HEK293 (cell line): ENCODE measurements around the gene ZNF324.

Experiments
- PRDM10 ChIP-seq: fragments of 450-650 bp; formaldehyde crosslinking; IDR thresholded peaks from 2 replicates; pipeline ENCODE4 v1.5.1; 2016; ENCODE audit warnings: missing biosample characterization, missing genetic modification characterization
- SCRT1 ChIP-seq: fragments of 450-650 bp; formaldehyde crosslinking; IDR thresholded peaks from 2 replicates; pipeline ENCODE4 v1.5.1; 2016; ENCODE audit warnings: missing biosample characterization, missing genetic modification characterization, borderline replicate concordance
- WT1 ChIP-seq: fragments of 450-650 bp; formaldehyde crosslinking; IDR thresholded peaks from 2 replicates; pipeline ENCODE4 v1.5.1; 2016; ENCODE audit warnings: missing biosample characterization, missing genetic modification characterization
- ZBTB20 ChIP-seq: fragments of 450-650 bp; formaldehyde crosslinking; IDR thresholded peaks from 2 replicates; pipeline ENCODE4 v1.5.1; 2016; ENCODE audit warnings: missing biosample characterization, missing genetic modification characterization
- ZFP3 ChIP-seq: fragments of 450-650 bp; formaldehyde crosslinking; IDR thresholded peaks from 2 replicates; pipeline ENCODE4 v1.5.1; 2016; ENCODE audit warnings: low read depth, missing biosample characterization, missing genetic modification characterization
- ZNF114 ChIP-seq: fragments of 450-650 bp; formaldehyde crosslinking; IDR thresholded peaks from 2 replicates; pipeline ENCODE4 v1.5.0; 2017; ENCODE audit warnings: missing biosample characterization, missing genetic modification characterization
- ZNF132 ChIP-seq: fragments of 450-650 bp; formaldehyde crosslinking; IDR thresholded peaks from 2 replicates; pipeline ENCODE4 v1.5.1; 2017; ENCODE audit warnings: missing biosample characterization, missing genetic modification characterization, borderline replicate concordance
- ZNF133 ChIP-seq: fragments of 450-650 bp; formaldehyde crosslinking; IDR thresholded peaks from 2 replicates; pipeline ENCODE4 v1.5.1; 2016; ENCODE audit warnings: missing biosample characterization, missing genetic modification characterization
- ZNF146 ChIP-seq: fragments of 450-650 bp; formaldehyde crosslinking; IDR thresholded peaks from 2 replicates; pipeline ENCODE4 v1.5.1; 2016; ENCODE audit warnings: missing biosample characterization, missing genetic modification characterization
- ZNF174 ChIP-seq: fragments of 450-650 bp; formaldehyde crosslinking; IDR thresholded peaks from 2 replicates; pipeline ENCODE4 v1.5.0; 2017; ENCODE audit warnings: missing biosample characterization, mild to moderate bottlenecking, missing genetic modification characterization
- ZNF18 ChIP-seq: fragments of 450-650 bp; formaldehyde crosslinking; IDR thresholded peaks from 2 replicates; pipeline ENCODE4 v1.5.1; 2016; ENCODE audit warnings: missing biosample characterization, missing genetic modification characterization
- ZNF19 ChIP-seq: fragments of 450-650 bp; formaldehyde crosslinking; IDR thresholded peaks from 2 replicates; pipeline ENCODE4; 2016; ENCODE audit warnings: missing biosample characterization, missing genetic modification characterization, low read depth
- ZNF266 ChIP-seq: fragments of 450-650 bp; formaldehyde crosslinking; IDR thresholded peaks from 2 replicates; pipeline ENCODE4 v1.5.1; 2016; ENCODE audit warnings: missing biosample characterization, missing genetic modification characterization, low read depth
- ZNF324 ChIP-seq: fragments of 450-650 bp; formaldehyde crosslinking; IDR thresholded peaks from 2 replicates; pipeline ENCODE4 v1.5.1; 2016; ENCODE audit warnings: missing biosample characterization, missing genetic modification characterization
- ZNF335 ChIP-seq: fragments of 450-650 bp; formaldehyde crosslinking; conservative IDR thresholded peaks from 2 replicates; pipeline ENCODE4 v1.5.1; 2016; ENCODE audit warnings: missing biosample characterization, missing genetic modification characterization
- ZNF571 ChIP-seq: fragments of 450-650 bp; formaldehyde crosslinking; IDR thresholded peaks from 2 replicates; pipeline ENCODE4 v1.5.0; 2017; ENCODE audit warnings: missing biosample characterization, missing genetic modification characterization
- ZNF624 ChIP-seq: fragments of 450-650 bp; formaldehyde crosslinking; IDR thresholded peaks from 2 replicates; pipeline ENCODE4 v1.5.1; 2017; ENCODE audit warnings: missing biosample characterization, missing genetic modification characterization
- ZNF837 ChIP-seq: fragments of 450-650 bp; formaldehyde crosslinking; IDR thresholded peaks from 2 replicates; pipeline ENCODE4 v1.5.1; 2016; ENCODE audit warnings: missing biosample characterization, missing genetic modification characterization
- ZSCAN23 ChIP-seq: fragments of 450-650 bp; formaldehyde crosslinking; IDR thresholded peaks from 2 replicates; pipeline ENCODE4 v1.5.1; 2016; ENCODE audit warnings: missing biosample characterization, missing genetic modification characterization
- TF ChIP-seq, protein P1 (sequence below): fragments of 450-650 bp; formaldehyde crosslinking; conservative IDR thresholded peaks from 2 replicates; pipeline ENCODE4 v1.5.1; 2016; ENCODE audit warnings: low read depth, missing biosample characterization, missing genetic modification characterization
- TF ChIP-seq, protein P2 (sequence below): fragments of 450-650 bp; formaldehyde crosslinking; IDR thresholded peaks from 2 replicates; pipeline ENCODE4 v1.5.1; 2016; ENCODE audit warnings: missing biosample characterization, missing genetic modification characterization
- TF ChIP-seq, protein P3 (sequence below): fragments of 450-650 bp; formaldehyde crosslinking; IDR thresholded peaks from 2 replicates; pipeline ENCODE4 v1.5.1; 2016; ENCODE audit warnings: missing biosample characterization, missing genetic modification characterization
- TF ChIP-seq, protein P4 (sequence below): fragments of 450-650 bp; formaldehyde crosslinking; IDR thresholded peaks from 2 replicates; pipeline ENCODE4 v1.5.1; 2016; ENCODE audit warnings: missing biosample characterization, missing genetic modification characterization

Gene ZNF324

DNA sequence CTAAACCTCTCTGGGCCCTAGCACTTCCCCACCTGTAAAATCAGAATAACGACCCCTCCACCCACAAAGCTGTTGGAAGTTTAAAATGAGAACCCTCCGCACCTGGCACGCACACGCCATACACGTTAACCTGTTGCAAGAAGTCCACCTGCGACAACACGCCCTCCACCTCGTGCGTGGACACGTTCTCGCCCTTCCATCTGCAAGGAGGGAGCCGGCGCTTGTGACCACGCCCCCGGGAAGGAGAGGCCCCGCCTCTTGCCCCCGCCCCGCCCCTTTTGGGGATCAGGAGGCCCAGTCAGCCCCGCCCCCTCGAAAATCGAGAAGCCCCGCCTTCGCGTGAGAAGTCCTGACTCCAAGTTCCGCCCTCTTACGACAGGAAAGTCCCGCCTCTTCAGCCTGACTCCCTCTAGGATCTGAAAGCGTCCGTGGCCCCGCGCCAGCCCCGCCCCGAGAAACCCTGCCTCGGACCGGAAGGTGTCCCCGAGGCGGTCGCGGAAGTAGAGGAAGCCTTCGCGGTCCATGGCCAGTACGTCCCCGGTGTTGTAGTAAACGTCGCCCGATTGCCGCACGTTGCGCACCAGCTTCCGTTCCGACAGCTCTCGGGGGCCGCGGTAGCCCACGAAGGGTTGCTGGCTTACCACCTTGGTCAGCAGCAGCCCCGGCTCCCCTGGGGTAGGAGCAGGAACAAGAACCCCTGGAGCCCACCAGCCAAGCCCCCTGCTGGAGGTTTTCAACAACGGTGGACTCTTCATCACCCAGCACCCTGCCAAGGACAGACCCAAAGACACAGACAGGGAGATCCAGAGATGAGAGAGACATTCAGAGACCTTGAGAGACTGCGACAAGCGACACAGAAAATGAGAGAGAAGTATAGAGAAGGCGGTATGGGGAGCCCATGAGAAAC lies 32.4 kb downstream of the ZNF324 start (continued):
- TF ChIP-seq, protein P1, sequence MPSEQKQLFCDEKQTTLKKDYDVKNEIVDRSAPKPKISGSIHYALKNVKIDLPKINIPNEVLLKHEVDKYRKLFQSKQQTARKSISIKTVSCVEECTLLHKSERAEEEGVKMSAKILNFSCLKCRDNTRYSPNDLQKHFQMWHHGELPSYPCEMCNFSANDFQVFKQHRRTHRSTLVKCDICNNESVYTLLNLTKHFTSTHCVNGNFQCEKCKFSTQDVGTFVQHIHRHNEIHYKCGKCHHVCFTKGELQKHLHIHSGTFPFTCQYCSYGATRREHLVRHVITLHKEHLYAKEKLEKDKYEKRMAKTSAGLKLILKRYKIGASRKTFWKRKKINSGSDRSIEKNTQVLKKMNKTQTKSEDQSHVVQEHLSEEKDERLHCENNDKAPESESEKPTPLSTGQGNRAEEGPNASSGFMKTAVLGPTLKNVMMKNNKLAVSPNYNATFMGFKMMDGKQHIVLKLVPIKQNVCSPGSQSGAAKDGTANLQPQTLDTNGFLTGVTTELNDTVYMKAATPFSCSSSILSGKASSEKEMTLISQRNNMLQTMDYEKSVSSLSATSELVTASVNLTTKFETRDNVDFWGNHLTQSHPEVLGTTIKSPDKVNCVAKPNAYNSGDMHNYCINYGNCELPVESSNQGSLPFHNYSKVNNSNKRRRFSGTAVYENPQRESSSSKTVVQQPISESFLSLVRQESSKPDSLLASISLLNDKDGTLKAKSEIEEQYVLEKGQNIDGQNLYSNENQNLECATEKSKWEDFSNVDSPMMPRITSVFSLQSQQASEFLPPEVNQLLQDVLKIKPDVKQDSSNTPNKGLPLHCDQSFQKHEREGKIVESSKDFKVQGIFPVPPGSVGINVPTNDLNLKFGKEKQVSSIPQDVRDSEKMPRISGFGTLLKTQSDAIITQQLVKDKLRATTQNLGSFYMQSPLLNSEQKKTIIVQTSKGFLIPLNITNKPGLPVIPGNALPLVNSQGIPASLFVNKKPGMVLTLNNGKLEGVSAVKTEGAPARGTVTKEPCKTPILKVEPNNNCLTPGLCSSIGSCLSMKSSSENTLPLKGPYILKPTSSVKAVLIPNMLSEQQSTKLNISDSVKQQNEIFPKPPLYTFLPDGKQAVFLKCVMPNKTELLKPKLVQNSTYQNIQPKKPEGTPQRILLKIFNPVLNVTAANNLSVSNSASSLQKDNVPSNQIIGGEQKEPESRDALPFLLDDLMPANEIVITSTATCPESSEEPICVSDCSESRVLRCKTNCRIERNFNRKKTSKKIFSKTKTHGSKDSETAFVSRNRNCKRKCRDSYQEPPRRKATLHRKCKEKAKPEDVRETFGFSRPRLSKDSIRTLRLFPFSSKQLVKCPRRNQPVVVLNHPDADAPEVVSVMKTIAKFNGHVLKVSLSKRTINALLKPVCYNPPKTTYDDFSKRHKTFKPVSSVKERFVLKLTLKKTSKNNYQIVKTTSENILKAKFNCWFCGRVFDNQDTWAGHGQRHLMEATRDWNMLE (tag by site-specific recombination), result peak; percentile 93
- TF ChIP-seq WT1 (tag by site-specific recombination) (no peak), SCRT1 (tag by site-specific recombination) (peak; percentile 73), ZNF837 (tag by site-specific recombination) (no peak), ZNF133 (tag by site-specific recombination) (no peak), ZNF114 (no peak), ZNF132 (tag by site-specific recombination) (no peak), PRDM10 (tag by site-specific recombination) (peak; percentile 41; the same call in 1 of the 2 replicates), ZNF174 (tag by site-specific recombination) (no peak), ZNF324 (tag by site-specific recombination) (peak; percentile 71; the same call in 1 of the 2 replicates), ZNF146 (tag by site-specific recombination) (no peak), ZNF266 (tag by site-specific recombination) (no peak), ZNF19 (tag by site-specific recombination) (no peak), ZSCAN23 (tag by site-specific recombination) (no peak), ZNF335 (tag by site-specific recombination) (peak; percentile 53; the same call in 1 of the 2 replicates), ZNF18 (tag by site-specific recombination) (no peak), ZNF624 (no peak), ZNF571 (tag by site-specific recombination) (no peak), ZBTB20 (tag by site-specific recombination) (peak; percentile 58; the same call in 1 of the 2 replicates), ZFP3 (tag by site-specific recombination) (no peak)
- TF ChIP-seq, protein P2, sequence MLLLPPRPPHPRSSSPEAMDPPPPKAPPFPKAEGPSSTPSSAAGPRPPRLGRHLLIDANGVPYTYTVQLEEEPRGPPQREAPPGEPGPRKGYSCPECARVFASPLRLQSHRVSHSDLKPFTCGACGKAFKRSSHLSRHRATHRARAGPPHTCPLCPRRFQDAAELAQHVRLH (tag by site-specific recombination), result peak; percentile 100
- TF ChIP-seq, protein P3, sequence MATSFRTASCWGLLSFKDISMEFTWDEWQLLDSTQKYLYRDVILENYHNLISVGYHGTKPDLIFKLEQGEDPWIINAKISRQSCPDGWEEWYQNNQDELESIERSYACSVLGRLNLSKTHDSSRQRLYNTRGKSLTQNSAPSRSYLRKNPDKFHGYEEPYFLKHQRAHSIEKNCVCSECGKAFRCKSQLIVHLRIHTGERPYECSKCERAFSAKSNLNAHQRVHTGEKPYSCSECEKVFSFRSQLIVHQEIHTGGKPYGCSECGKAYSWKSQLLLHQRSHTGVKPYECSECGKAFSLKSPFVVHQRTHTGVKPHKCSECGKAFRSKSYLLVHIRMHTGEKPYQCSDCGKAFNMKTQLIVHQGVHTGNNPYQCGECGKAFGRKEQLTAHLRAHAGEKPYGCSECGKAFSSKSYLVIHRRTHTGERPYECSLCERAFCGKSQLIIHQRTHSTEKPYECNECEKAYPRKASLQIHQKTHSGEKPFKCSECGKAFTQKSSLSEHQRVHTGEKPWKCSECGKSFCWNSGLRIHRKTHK (tag by site-specific recombination), result no peak
- TF ChIP-seq, protein P4, sequence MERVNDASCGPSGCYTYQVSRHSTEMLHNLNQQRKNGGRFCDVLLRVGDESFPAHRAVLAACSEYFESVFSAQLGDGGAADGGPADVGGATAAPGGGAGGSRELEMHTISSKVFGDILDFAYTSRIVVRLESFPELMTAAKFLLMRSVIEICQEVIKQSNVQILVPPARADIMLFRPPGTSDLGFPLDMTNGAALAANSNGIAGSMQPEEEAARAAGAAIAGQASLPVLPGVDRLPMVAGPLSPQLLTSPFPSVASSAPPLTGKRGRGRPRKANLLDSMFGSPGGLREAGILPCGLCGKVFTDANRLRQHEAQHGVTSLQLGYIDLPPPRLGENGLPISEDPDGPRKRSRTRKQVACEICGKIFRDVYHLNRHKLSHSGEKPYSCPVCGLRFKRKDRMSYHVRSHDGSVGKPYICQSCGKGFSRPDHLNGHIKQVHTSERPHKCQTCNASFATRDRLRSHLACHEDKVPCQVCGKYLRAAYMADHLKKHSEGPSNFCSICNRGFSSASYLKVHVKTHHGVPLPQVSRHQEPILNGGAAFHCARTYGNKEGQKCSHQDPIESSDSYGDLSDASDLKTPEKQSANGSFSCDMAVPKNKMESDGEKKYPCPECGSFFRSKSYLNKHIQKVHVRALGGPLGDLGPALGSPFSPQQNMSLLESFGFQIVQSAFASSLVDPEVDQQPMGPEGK (tag by site-specific recombination), result peak; percentile 41; the same call in 1 of the 2 replicates
